ENCODE measurements around the gene GLYR1. TPM values are rescaled to one million over a fixed set of nuclear protein-coding genes. Genes with fewer than 3 reads are reported as not detected.

The GLYR1 gene
- total and polyA plus RNA-seq, 2 experiments from 2014 or later: 46.5 to 56.9 TPM

- H3K27ac ChIP-seq: no peak overlapping the region
- H3K36me3 ChIP-seq (replicated peaks; ENCODE audit: insufficient read depth, low read depth): no peaks in the 10 kb centered on the region
- peaks cover 13% of the 10 kb centered on the region for H3K4me1 ChIP-seq (ENCODE audit: insufficient read depth)
- no peaks in the 10 kb centered on the region for H4K20me1 ChIP-seq (ENCODE audit: insufficient read depth, poor library complexity, severe bottlenecking)
- no peak overlapping the region for H3K4me3 ChIP-seq
- H3K9me2 ChIP-seq (replicated peaks; ENCODE audit: insufficient read depth): no peaks in the 10 kb centered on the region
- no peak overlapping the region for H2AFZ ChIP-seq
- no peaks in the 10 kb centered on the region for H3K9me3 ChIP-seq (ENCODE audit: low read depth)
- TF ChIP-seq EZH2phosphoT487 (IDR thresholded peaks at IDR 0.05; ENCODE audit: low read depth, severe bottlenecking, unreplicated experiment) (no peak), EZH2 (IDR thresholded peaks at IDR 0.05; ENCODE audit: borderline replicate concordance) (no peak), CTCF (IDR thresholded peaks at IDR 0.05; ENCODE audit: poor library complexity) (no peak)
- no peaks in the 10 kb centered on the region for H3K79me2 ChIP-seq
- no peaks in the 10 kb centered on the region for H3K27me3 ChIP-seq
- WGBS (ENCODE audit: low lambda C conversion rate, missing lambda C conversion rate): 94% methylated on average over 11 of the region's 11 CpGs
- no peak for DNase-seq (ENCODE audit: low spot score)
- H3K4me2 ChIP-seq: no peak overlapping the region
Measured at GRCh38 chr16:4890026-4890425, 42.9 kb upstream of the GLYR1 start.

GRCh38 chr16:4888428-4889135 is 41.5 kb upstream of the GLYR1 start:
- Histone ChIP-seq H3K9me3 (ENCODE audit: low read depth) (no peaks in the 10 kb centered on the region), H3K79me2 (no peaks in the 10 kb centered on the region), H3K4me1 (ENCODE audit: insufficient read depth) (peaks cover 13% of the 10 kb centered on the region), H3K27ac (no peak overlapping the region), H4K20me1 (ENCODE audit: insufficient read depth, poor library complexity, severe bottlenecking) (no peaks in the 10 kb centered on the region), H3K9me2 (replicated peaks; ENCODE audit: insufficient read depth) (no peaks in the 10 kb centered on the region), H3K4me2 (no peak overlapping the region), H3K27me3 (no peaks in the 10 kb centered on the region), H2AFZ (no peak overlapping the region), H3K36me3 (replicated peaks; ENCODE audit: insufficient read depth, low read depth) (peaks cover 2% of the 10 kb centered on the region), H3K4me3 (no peak overlapping the region)
- 89% methylated on average over 9 of the region's 9 CpGs for WGBS (ENCODE audit: low lambda C conversion rate, missing lambda C conversion rate)
- no peak for DNase-seq (ENCODE audit: low spot score)
- TF ChIP-seq EZH2phosphoT487 (IDR thresholded peaks at IDR 0.05; ENCODE audit: low read depth, severe bottlenecking, unreplicated experiment) (no peak), CTCF (IDR thresholded peaks at IDR 0.05; ENCODE audit: poor library complexity) (no peak), EZH2 (IDR thresholded peaks at IDR 0.05; ENCODE audit: borderline replicate concordance) (no peak)

GRCh38 chr16:4886151-4886550 is 39.1 kb upstream of the GLYR1 start:
- Histone ChIP-seq H3K4me1 (ENCODE audit: insufficient read depth) (peaks cover 10% of the 10 kb centered on the region), H3K36me3 (replicated peaks; ENCODE audit: insufficient read depth, low read depth) (peaks cover 2% of the 10 kb centered on the region), H3K4me2 (no peak overlapping the region), H3K4me3 (no peak overlapping the region), H3K9me2 (replicated peaks; ENCODE audit: insufficient read depth) (no peaks in the 10 kb centered on the region), H3K27ac (no peak overlapping the region), H3K79me2 (no peaks in the 10 kb centered on the region), H3K9me3 (ENCODE audit: low read depth) (no peaks in the 10 kb centered on the region), H3K27me3 (no peaks in the 10 kb centered on the region), H4K20me1 (ENCODE audit: insufficient read depth, poor library complexity, severe bottlenecking) (peaks cover 4% of the 10 kb centered on the region), H2AFZ (no peak overlapping the region)
- no peak for TF ChIP-seq EZH2phosphoT487 (IDR thresholded peaks at IDR 0.05; ENCODE audit: low read depth, severe bottlenecking, unreplicated experiment)
- no peak for TF ChIP-seq CTCF (IDR thresholded peaks at IDR 0.05; ENCODE audit: poor library complexity)
- TF ChIP-seq EZH2 (IDR thresholded peaks at IDR 0.05; ENCODE audit: borderline replicate concordance): no peak
- 97% methylated on average over 5 of the region's 5 CpGs for WGBS (ENCODE audit: low lambda C conversion rate, missing lambda C conversion rate)
- no peak for DNase-seq (ENCODE audit: low spot score)
